Thyroid gland (tissue), 4 donors: ENCODE data around the gene SYMPK. TPM values are rescaled to one million over a fixed set of nuclear protein-coding genes. Genes with fewer than 3 reads are reported as not detected.

ENCODE experiments used
- DNase-seq, 2 donors: peaks; one replicate each; pipeline ENCODE4 v3.0.0-alpha.2; 2019
- H3K27ac ChIP-seq, 3 donors: fragments of 200-600 bp; sonication (generic); 1 replicate in 2 of 3; 2 replicates in 1 of 3; pipeline ENCODE4 v1.5.1; 2016 to 2019; ENCODE audit warnings: mild to moderate bottlenecking in 1 of 3, moderate library complexity in 1 of 3
- H3K27me3 ChIP-seq: fragments of 200-600 bp; sonication (generic); one replicate; pipeline ENCODE4 v1.5.1; 2019
- H3K36me3 ChIP-seq, 2 donors: fragments of 200-600 bp; sonication (generic); one replicate each; pipeline ENCODE4 v1.5.1; 2016 to 2019
- H3K4me1 ChIP-seq, 2 donors: fragments of 200-600 bp; sonication (generic); one replicate each; pipeline ENCODE4 v1.5.1; 2017 to 2019
- H3K4me3 ChIP-seq, 3 donors: fragments of 200-600 bp; sonication (generic); replicated peaks in 1 of 3; 1 replicate in 2 of 3; 2 replicates in 1 of 3; pipeline ENCODE4 v1.5.1; 2016; ENCODE audit warnings: mild to moderate bottlenecking in 1 of 3
- H3K9me3 ChIP-seq: fragments of 200-600 bp; sonication (generic); one replicate; pipeline ENCODE4 v1.5.1; 2017
- CTCF ChIP-seq, 6 experiments: fragments of 200-600 bp in 3 of 6; fragments of 450-650 bp in 3 of 6; sonication (generic) in 3 of 6; IDR thresholded peaks; one replicate each; pipeline ENCODE4 v1.5.1; 2016 to 2019; ENCODE audit warnings: antibody characterized with exemption in 6 of 6, mild to moderate bottlenecking in 2 of 6, inconsistent platforms in 1 of 6, moderate library complexity in 1 of 6
- POLR2A ChIP-seq, 2 donors: fragments of 450-650 bp; IDR thresholded peaks; one replicate each; pipeline ENCODE4 v1.6.1; 2017; ENCODE audit warnings: antibody characterized with exemption in 2 of 2, mild to moderate bottlenecking in 2 of 2, moderate library complexity in 1 of 2
- WGBS, 2 donors: methylation state at CpG; one replicate each; pipeline ENCODE4 v1.1.5; 2017; 5-methylcytosine and 5-hydroxymethylcytosine counted together
- intact Hi-C: fragments of 100-400 bp; cut with DNase I; formaldehyde crosslinking; loops from one replicate; pipeline ENCODE4 v1.15.1; 2023
- total RNA-seq, 4 donors: library from RNA; depleted of rRNA; stranded (reverse); fragments of >200 nt; gene quantifications; one replicate each; pipeline ENCODE4 v1.2.3, GENCODE V29; 2016

The SYMPK gene
- total RNA-seq, 4 donors from 2014 or later = 32.4 to 56.8 (median 38.7) TPM

DNA sequence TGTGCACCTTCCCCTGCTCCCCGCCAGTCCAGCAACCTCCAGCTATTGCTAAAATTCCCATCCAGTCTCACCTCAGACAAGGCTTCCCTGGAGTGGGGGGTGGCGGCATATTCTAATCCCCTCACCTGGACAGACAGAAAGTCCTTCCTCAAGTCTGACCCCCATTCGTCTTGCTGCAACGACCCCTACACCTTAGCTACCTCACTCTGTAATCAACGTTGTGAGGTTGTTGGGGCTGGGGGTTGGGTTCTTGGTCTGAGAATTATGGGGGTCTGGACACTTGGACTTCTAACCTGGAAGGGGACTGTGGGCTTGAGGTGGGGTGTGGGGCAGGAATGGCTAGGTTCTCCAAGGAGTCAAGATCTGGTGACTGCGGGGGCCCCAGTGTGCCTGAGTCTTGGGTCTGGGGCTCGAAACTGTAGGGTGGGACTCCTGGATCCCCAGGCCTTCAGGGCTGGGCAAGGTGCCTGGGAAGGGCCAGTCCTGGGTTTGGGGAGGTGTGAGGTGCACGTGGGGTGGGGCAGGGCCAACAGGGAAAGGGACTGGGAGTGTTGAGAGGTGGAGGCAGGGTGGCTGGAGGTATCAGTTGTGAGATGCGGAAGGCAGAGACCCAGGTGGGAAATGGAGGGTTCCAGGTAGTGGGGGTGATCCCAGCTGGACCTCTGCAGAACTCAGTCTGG is 2.5 kb upstream of the SYMPK start:
- H3K27ac ChIP-seq = no peak overlapping the region
- H3K27me3 ChIP-seq = peaks cover 6% of the 10 kb centered on the region
- no peak for DNase-seq
- H3K9me3 ChIP-seq = no peaks in the 10 kb centered on the region
- no peak for TF ChIP-seq CTCF (IDR thresholded peaks at IDR 0.05)
- no peak for TF ChIP-seq POLR2A (IDR thresholded peaks at IDR 0.05)
- WGBS, 2 donors = 67 to 68% methylated on average over 9 of the region's 9 CpGs
- H3K4me1 ChIP-seq = peaks cover 16 to 27% of the 10 kb centered on the region in 2 donors
- no peaks in the 10 kb centered on the region for H3K36me3 ChIP-seq
- intact Hi-C loops = no loop called here
- H3K4me3 ChIP-seq = no peak overlapping the region

- DNase-seq = no peak
- Histone ChIP-seq H3K27ac (no peak overlapping the region), H3K27me3 (peaks cover 6% of the 10 kb centered on the region), H3K4me1 (peaks cover 16 to 27% of the 10 kb centered on the region in 2 donors), H3K36me3 (peaks cover 0 to under 1% of the 10 kb centered on the region in 2 donors), H3K9me3 (no peaks in the 10 kb centered on the region), H3K4me3 (peak overlapping the region in 1 of 3 donors; percentile 77)
- WGBS, 2 donors = 11 to 17% methylated on average over 12 of the region's 12 CpGs
- TF ChIP-seq CTCF (IDR thresholded peaks at IDR 0.05) = no peak
- no peak for TF ChIP-seq POLR2A (IDR thresholded peaks at IDR 0.05)
- intact Hi-C loops = no loop called here
Measured at GRCh38 chr19:45864629-45865082, 1.7 kb upstream of the SYMPK start.

DNA sequence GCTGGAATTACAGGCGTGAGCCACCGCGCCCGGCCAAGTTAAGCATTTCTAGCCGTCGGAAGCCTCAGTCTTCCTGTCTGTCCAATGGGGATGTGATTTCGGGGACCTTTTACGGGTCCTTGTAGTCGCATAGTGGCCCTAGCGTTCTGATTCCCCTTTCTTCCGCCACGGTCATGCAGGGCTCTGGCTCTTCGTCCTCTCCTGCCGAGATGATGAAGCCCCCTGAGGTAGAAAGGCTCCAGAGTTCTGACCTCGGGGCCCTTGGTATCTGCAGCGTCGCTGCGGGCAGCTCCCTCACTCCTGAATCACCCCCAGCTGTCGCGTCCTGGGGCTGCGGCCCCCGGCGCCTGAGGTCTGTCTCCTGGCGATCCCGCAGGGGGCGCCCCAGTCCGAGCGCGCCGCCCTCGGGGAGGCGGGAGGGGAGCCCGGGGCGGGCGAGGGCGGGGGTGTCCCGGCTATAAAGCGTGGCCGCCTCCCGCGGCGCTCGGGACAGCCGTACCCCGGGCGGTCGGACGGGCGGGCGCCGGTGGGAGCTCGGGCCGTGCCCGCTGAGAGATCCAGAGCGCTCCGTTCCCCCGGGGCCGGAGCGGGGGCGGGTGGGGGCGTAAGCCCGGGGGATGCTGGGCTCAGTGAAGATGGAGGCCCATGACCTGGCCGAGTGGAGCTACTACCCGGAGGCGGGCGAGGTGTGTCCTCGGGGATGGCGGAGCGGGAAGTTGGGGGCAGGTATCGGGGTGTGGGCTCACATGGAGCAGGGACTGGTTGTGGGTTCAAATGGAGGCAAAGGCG is 1.1 kb upstream of the SYMPK start, which contains the start of gene FOXA3:
Gene FOXA3 (plus strand): TSS at position 487 of the 789 bp plus-strand sequence. CDS start 131 bp downstream, at position 618.
- peak in 1 of 2 donors; percentile 12 for DNase-seq
- Histone ChIP-seq H3K4me3 (peak within 1 kb of the TSS in 1 of 3 donors; percentile 77), H3K4me1 (peaks cover 16 to 27% of the 10 kb centered on the region in 2 donors), H3K36me3 (peaks cover 4% of the 10 kb centered on the region in 2 donors), H3K9me3 (no peaks in the 10 kb centered on the region), H3K27ac (no peak within 1 kb of the TSS), H3K27me3 (peaks cover 6% of the 10 kb centered on the region)
- 3 to 5% methylated on average over 15 of the region's 71 CpGs for whole genome bisulfite sequencing, 2 donors
- intact Hi-C loops = no loop called here
- TF ChIP-seq CTCF (IDR thresholded peaks at IDR 0.05) (peak in 4 of 6 experiments; percentile 18 to 54 (median 36)), POLR2A (IDR thresholded peaks at IDR 0.05) (no peak)

DNA sequence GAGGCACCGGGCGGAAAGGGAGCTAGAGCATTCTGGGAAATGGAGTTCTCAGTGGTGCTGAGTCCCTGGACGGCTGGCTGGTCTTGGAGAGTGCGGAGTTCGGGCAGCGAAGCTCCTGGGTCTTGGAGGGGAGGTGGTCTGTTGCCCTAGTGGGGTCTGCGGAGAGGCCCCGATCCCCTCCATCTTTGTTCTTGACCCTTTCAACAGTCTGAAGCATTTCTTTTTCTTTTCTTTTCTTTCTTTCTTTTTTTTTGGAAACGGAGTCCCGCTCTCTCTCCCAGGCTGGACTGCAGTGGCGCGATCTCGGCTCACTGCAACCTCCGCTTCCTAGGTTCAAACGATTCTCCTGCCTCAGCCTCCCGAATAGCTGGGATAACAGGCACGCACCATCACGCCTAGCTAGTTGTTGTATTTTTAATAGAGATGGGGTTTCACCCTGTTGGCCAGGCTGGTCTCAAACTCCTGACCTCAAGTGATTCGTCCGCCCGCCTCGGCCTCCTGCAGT is 440 bp upstream of the SYMPK start:
- Histone ChIP-seq H3K27me3 (peaks cover 6% of the 10 kb centered on the region), H3K4me1 (peaks cover 16 to 27% of the 10 kb centered on the region in 2 donors), H3K36me3 (peaks cover 4 to 6% of the 10 kb centered on the region in 2 donors), H3K4me3 (peak overlapping the region in 1 of 3 donors; percentile 77), H3K27ac (no peak overlapping the region), H3K9me3 (no peaks in the 10 kb centered on the region)
- intact Hi-C loops = no loop called here
- TF ChIP-seq POLR2A (IDR thresholded peaks at IDR 0.05) (no peak), CTCF (IDR thresholded peaks at IDR 0.05) (no peak)
- peak in 1 of 2 donors; percentile 9 for DNase-seq
- WGBS, 2 donors = 5 to 7% methylated on average over 22 of the region's 22 CpGs
